ENCODE measurements around the gene MMP25.
"Not testable (repeated sequence)": the region's sequence is repeated elsewhere in the genome, so short reads cannot be mapped to it uniquely, and the experiment has no call there.

Gene MMP25

GRCh38 chr16:3056336-3057180, 10.2 kb downstream of the MMP25 start:
- no peak for DNase-seq (ENCODE audit: low read depth)

- no peak for DNase-seq (ENCODE audit: low read depth)
These were observed 11.1 kb downstream of the MMP25 start for GRCh38 chr16:3057181-3058138.

- peak; percentile 23 for DNase-seq (ENCODE audit: low read depth)
These were observed 12.0 kb downstream of the MMP25 start for GRCh38 chr16:3058139-3059030.

GRCh38 chr16:3059041-3059722, 12.8 kb downstream of the MMP25 start:
- DNase-seq (ENCODE audit: low read depth), result peak; percentile 73

GRCh38 chr16:3059723-3060242, 13.4 kb downstream of the MMP25 start:
- no peak for DNase-seq (ENCODE audit: low read depth)

GRCh38 chr16:3060339-3061127, 14.2 kb downstream of the MMP25 start:
- no peak for DNase-seq (ENCODE audit: low read depth)

GRCh38 chr16:3062553-3062952, 16.2 kb downstream of the MMP25 start:
- no peak for DNase-seq (ENCODE audit: low read depth)

- DNase-seq (ENCODE audit: low read depth), result no peak
These were observed 17.4 kb downstream of the MMP25 start for GRCh38 chr16:3063625-3064386.

- peak; percentile 83 for DNase-seq (ENCODE audit: low read depth)
These were observed 18.8 kb downstream of the MMP25 start, which contains the start of gene IL32 for GRCh38 chr16:3065069-3065741. Gene IL32 (plus strand): TSS chr16:3065640. CDS start chr16:3065812, 172 bp downstream.

GRCh38 chr16:3065742-3066439, 19.5 kb downstream of the MMP25 start:
- DNase-seq (ENCODE audit: low read depth), result no peak

- no peak for DNase-seq (ENCODE audit: low read depth)
These were observed 20.0 kb downstream of the MMP25 start for GRCh38 chr16:3066440-3066748.

- no peak for DNase-seq (ENCODE audit: low read depth)
These were observed 22.1 kb downstream of the MMP25 start for GRCh38 chr16:3068487-3068886.

GRCh38 chr16:3069146-3069545, 22.8 kb downstream of the MMP25 start:
- not testable (repeated sequence) for DNase-seq (ENCODE audit: low read depth)

- DNase-seq (ENCODE audit: low read depth), result no peak
These were observed 24.3 kb downstream of the MMP25 start for GRCh38 chr16:3070608-3071111.

GRCh38 chr16:3071655-3072054, 25.3 kb downstream of the MMP25 start:
- DNase-seq (ENCODE audit: low read depth), result no peak

GRCh38 chr16:3072148-3072547, 25.8 kb downstream of the MMP25 start:
- not testable (repeated sequence) for DNase-seq (ENCODE audit: low read depth)

GRCh38 chr16:3072576-3073263, 26.4 kb downstream of the MMP25 start:
- DNase-seq (ENCODE audit: low read depth), result not testable (repeated sequence)

Measured in iris pigment epithelial cell (primary cell).